Urothelium cell line (cell line): ENCODE measurements around the gene MBOAT1.
A peak's percentile ranks its signal among the peaks of the same experiment; 100 is the strongest.

Experiments used
- DNase-seq: peaks from one replicate; pipeline ENCODE4 v3.0.0; 2011; ENCODE audit warnings: low spot score, mixed read lengths
- FAIRE-seq: peaks from 2 replicates; lab custom pipeline; 2011; peaks lifted over from hg19 to GRCh38; lab: Jason Lieb, UNC

MBOAT1 gene

GRCh38 chr6:20112241-20112640 is 100.0 kb downstream of the MBOAT1 start:
- DNase-seq (no peak), FAIRE-seq (no peak)

DNA sequence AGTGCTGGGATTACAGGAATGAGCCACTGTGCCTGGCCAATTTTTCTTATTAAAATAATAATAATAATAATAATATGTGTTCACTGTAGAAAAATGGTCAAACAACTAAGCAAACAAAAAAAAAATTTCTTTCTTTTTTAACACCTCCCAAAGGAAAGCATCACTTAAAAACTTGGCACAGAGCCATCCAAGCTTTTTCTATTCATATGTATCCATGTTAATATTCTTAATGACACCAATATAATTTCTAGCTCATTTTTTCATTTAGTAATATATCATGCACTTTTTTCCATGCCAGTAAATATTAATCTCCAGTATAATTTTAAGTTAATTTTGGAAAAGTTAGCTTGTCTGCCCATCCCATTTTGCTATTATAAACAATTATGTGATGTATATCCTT is 101.8 kb downstream of the MBOAT1 start:
- FAIRE-seq, result no peak
- no peak for DNase-seq

GRCh38 chr6:20109526-20109925 is 102.7 kb downstream of the MBOAT1 start:
- no peak for DNase-seq
- no peak for FAIRE-seq

DNA sequence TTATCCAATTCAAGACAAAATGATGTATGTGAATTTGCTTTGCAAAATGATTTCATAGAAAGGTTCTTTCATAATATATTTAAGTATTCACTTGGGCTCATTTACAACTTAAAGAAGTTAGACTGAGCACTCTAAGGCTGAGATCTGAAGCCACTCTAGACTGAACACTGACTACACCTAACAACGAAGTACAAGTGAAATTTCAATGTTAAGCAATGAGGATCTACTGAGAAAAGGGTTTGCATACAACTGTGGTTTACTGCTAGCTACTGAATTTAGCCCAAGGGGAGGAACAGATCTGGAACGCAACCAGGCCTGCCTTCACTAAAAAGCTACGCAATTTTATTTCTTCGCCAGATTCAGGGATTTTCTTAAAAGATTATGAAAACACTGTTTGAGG is 106.4 kb downstream of the MBOAT1 start:
- FAIRE-seq (no peak), DNase-seq (no peak)

GRCh38 chr6:20104696-20105095 is 107.6 kb downstream of the MBOAT1 start:
- DNase-seq (no peak), FAIRE-seq (no peak)

- DNase-seq (no peak), FAIRE-seq (no peak)
Observed at GRCh38 chr6:20102397-20103073, 109.7 kb downstream of the MBOAT1 start.

GRCh38 chr6:20099156-20099555 is 113.1 kb downstream of the MBOAT1 start:
- FAIRE-seq, result no peak

DNA sequence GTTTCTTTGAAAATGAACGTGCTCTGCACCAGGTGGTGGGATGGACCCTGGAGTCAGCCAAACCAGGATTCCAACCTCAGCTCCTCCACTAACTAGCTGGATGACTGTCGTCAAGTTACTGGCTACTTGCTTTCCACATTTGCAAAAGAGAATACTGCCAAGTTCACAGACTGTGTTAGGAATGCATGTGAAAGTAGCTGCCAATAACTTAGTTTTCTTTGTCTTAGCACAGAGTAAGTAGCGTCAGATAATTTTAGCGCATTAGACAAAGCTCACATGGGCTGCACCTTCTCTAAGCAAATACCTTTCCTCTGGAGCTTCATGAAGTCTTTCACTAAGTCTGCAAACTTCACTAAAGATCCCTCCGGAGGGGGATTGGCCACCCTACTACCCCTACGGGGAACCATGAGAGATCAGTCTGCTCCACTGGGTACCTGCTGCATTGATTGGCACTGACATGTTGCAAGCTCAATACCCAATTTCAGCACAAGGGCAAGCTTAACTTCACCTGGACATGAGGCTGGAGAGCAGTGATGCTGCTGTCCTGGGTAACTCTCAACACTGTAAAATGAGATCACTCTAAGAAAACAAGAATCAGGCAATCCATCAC is 113.9 kb downstream of the MBOAT1 start:
- no peak for DNase-seq
- FAIRE-seq, result no peak

More at GRCh38 chr6:20099156-20099555, 113.1 kb downstream of the MBOAT1 start:
- DNase-seq, result no peak

DNA sequence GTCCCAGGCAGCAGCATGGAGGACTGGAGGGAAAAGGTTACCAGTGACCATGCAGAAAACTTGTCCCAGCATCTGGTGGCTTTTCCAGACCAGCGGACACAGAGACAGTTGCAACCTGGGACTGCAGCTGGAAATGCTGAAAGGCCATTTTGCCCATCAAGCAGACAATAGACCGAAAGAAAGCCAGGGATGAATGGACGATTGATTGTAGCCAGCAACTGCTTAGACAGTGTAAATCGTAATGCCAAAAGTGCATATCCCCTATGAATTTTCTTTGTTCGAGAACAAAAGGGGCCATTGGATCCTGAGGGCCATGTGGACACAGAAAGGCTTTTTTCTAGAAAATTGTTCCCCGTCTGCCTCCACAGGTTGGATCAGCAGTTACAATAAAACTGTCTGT is 115.7 kb downstream of the MBOAT1 start:
- DNase-seq (no peak), FAIRE-seq (no peak)

- no peak for FAIRE-seq
Observed at GRCh38 chr6:20095436-20095835, 116.8 kb downstream of the MBOAT1 start.

GRCh38 chr6:20092071-20092566 is 120.2 kb downstream of the MBOAT1 start:
- DNase-seq (peak; percentile 11), FAIRE-seq (no peak)

More at GRCh38 chr6:20095436-20095835, 116.8 kb downstream of the MBOAT1 start:
- no peak for DNase-seq

DNA sequence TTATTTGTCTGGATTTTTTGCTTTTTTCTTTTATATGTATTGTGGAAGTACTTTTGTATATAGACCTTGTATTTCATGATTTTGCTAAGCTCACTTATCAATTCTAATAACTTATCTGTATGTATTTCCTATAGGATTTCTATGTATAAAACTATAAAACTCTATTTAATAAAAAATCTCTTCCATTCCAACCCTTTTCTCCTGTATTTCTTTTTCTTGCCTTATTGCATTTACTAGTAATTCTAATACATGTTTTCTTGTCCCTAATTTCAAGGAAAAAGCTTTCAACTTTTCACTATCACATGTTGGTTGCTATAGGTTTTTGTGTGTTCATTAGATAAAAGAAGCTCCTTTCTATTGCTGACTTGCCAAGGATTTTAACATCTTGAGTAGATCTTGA is 125.3 kb downstream of the MBOAT1 start:
- FAIRE-seq (no peak), DNase-seq (no peak)

- DNase-seq (no peak), FAIRE-seq (no peak)
Observed at GRCh38 chr6:20085817-20086216, 126.5 kb downstream of the MBOAT1 start.

DNA sequence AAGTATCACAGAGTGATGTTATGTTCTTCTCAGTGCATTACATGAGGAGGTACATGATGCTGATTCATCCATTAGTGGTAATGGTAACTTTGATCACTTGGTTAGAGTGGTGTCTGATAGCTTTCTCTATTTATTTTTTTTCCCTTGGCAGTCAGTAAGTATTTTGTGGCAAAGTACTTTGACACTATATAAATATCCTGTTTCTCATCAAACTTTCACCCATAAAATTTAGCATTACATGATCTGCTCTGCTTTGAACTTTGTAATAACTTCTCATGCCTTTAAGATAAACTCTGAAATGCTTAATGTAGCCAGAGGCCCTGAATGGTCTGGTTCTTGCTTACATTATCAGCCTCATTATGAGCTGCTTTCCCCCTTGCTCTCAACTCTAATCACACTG is 127.9 kb downstream of the MBOAT1 start:
- DNase-seq (no peak), FAIRE-seq (no peak)

DNA sequence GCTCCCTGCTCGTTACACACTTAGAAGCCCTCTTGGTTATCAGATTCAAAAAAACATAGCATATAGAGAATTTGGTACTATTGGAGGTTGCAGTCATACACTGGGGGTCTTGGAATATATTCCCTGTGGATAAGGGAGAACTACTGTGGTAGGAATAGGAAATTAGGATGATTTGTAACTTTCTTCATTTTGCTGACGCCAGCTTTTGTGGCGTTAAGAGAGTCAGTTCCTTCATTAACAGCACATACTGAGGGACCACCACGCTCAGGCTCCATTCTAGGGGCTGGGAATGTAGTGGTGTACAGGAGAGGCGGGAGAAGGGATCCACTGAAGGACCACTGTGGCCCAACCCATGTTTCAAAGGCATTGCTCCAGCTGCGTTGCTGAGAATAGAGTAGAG is 140.3 kb downstream of the MBOAT1 start:
- no peak for FAIRE-seq
- DNase-seq, result no peak

DNA sequence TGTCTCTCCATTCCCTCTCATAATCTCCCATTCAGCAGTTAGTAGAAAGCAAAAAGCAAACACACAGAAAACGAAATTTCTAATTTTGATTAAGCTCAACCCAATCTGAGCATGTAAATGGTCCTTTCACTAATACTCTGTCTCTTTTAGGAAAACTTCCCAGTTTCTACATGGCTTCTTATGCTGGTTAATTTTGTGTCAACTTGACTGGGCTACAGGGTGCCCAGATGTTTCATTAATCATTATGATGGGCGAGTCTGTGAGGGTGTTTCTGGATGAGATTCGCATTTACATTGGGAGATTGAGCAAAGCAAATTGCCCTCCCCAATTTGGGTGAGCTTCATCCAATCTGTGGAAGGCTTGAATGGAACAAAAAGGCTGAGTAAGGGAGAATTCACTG is 142.2 kb downstream of the MBOAT1 start:
- DNase-seq (no peak), FAIRE-seq (no peak)

GRCh38 chr6:20069021-20069522 is 143.2 kb downstream of the MBOAT1 start:
- no peak for FAIRE-seq
- DNase-seq, result no peak

GRCh38 chr6:20068421-20068988 is 143.8 kb downstream of the MBOAT1 start:
- DNase-seq (no peak), FAIRE-seq (no peak)

DNA sequence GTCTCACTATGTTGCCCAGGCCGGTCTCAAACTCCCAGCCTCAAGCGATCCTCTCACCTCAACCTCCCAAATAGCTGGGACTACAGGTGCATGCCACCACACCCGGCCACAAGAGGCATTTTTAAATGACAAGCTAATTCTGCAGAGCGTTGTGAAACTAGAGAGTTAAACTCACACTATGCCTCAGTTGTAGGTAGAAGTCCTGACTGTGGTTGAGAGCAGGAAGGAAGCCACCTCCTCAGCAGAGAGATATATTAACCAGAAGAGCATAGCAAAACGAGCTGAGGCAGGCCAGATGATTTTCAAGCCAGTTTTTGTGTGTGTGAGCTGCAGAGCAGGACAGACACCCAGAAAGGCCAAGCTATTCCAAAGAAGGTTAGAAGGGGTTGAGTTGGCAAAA is 150.3 kb downstream of the MBOAT1 start:
- no peak for DNase-seq

GRCh38 chr6:20060252-20060651 is 152.0 kb downstream of the MBOAT1 start:
- DNase-seq (no peak), FAIRE-seq (no peak)

More for the DNA sequence above, 150.3 kb downstream of the MBOAT1 start:
- FAIRE-seq, result no peak

DNA sequence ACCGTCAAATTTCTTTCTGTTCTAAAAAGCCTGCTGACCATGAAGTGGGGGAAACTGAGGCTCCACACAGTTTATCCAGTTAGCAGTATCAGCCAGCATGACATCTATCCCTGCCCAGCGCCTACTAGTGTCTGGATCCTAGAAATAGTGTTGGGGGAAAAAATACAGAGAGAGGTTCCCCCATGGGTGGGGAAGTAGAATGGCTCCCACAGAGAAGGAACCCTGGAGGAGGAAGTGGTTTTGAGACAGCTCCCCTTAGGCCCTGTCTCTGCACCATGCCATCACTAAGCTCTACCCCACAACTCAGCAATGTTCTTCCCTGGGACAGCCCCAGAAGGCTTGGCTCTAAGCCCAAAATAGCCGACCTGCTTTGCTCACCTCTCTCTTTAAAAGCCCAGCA is 153.4 kb downstream of the MBOAT1 start:
- DNase-seq, result no peak
- FAIRE-seq, result no peak
